Liver (tissue), 9 donors: ENCODE results near the gene BAIAP3. TPM values are rescaled to one million over a fixed set of nuclear protein-coding genes. Genes with fewer than 3 reads are reported as not detected.

Experiments
- DNase-seq: peaks from one replicate; pipeline ENCODE4 v3.0.0-alpha.2; 2017; ENCODE audit warnings: low spot score
- H3K27ac ChIP-seq, 2 donors: one replicate each; pipeline ENCODE4 v1.7.0; 2013; ENCODE audit warnings: inconsistent platforms in 2 of 2, low read length in 2 of 2, control low read depth in 1 of 2, low read depth in 1 of 2, mild to moderate bottlenecking in 1 of 2
- H3K27me3 ChIP-seq, 4 donors: one replicate each; pipeline versions ENCODE4 v1.6.1 to v1.7.0; 2013; ENCODE audit warnings: low read length in 3 of 4, inconsistent platforms in 1 of 4, mild to moderate bottlenecking in 1 of 4, moderate library complexity in 1 of 4; ENCODE audit not compliant: control insufficient read depth in 4 of 4, insufficient read depth in 4 of 4
- H3K36me3 ChIP-seq, 4 donors: one replicate each; pipeline versions ENCODE4 v1.6.1 to v1.7.0; 2013; ENCODE audit warnings: low read length in 3 of 4, mild to moderate bottlenecking in 3 of 4, low read depth in 1 of 4, moderate library complexity in 1 of 4; ENCODE audit not compliant: control insufficient read depth in 4 of 4, insufficient read depth in 3 of 4
- H3K4me1 ChIP-seq, 4 donors: one replicate each; pipeline versions ENCODE4 v1.6.1 to v1.7.0; 2013; ENCODE audit warnings: low read length in 3 of 4, mild to moderate bottlenecking in 3 of 4, moderate library complexity in 1 of 4; ENCODE audit not compliant: control insufficient read depth in 4 of 4, insufficient read depth in 4 of 4
- H3K4me3 ChIP-seq, 3 donors: one replicate each; pipeline versions ENCODE4 v1.6.1 to v1.7.0; 2013; ENCODE audit warnings: low read length in 3 of 3, control low read depth in 1 of 3, low read depth in 1 of 3, mild to moderate bottlenecking in 1 of 3
- H3K9ac ChIP-seq, 2 donors: one replicate each; pipeline ENCODE4 v1.7.0; 2013; ENCODE audit warnings: low read length in 2 of 2, mild to moderate bottlenecking in 2 of 2, moderate library complexity in 2 of 2, control low read depth in 1 of 2, low read depth in 1 of 2
- H3K9me3 ChIP-seq, 4 donors: one replicate each; pipeline versions ENCODE4 v1.6.1 to v1.7.0; 2013; ENCODE audit warnings: low read length in 3 of 4; ENCODE audit not compliant: control insufficient read depth in 4 of 4
- EGR1 ChIP-seq, 2 donors: IDR thresholded peaks; 2 replicates each; pipeline ENCODE4 v1.6.1; 2016 to 2018; ENCODE audit warnings: antibody characterized with exemption in 2 of 2, low read depth in 2 of 2
- FOXA1 ChIP-seq: IDR thresholded peaks from 2 replicates; pipeline ENCODE4 v1.6.1; 2016; ENCODE audit warnings: antibody characterized with exemption
- FOXA2 ChIP-seq: IDR thresholded peaks from 2 replicates; pipeline ENCODE4 v1.6.1; 2016; ENCODE audit warnings: antibody characterized with exemption
- GABPA ChIP-seq, 2 donors: IDR thresholded peaks in 1 of 2; conservative IDR thresholded peaks in 1 of 2; 2 replicates each; pipeline ENCODE4 v1.6.1; 2016; ENCODE audit warnings: antibody characterized with exemption in 2 of 2, mild to moderate bottlenecking in 1 of 2, moderate library complexity in 1 of 2
- HNF4A ChIP-seq, 2 donors: conservative IDR thresholded peaks; 2 replicates each; pipeline ENCODE4 v1.6.1; 2016; ENCODE audit warnings: antibody characterized with exemption in 2 of 2, mild to moderate bottlenecking in 2 of 2
- HNF4G ChIP-seq: IDR thresholded peaks from 2 replicates; pipeline ENCODE4 v1.6.1; 2016; ENCODE audit warnings: antibody characterized with exemption
- JUND ChIP-seq, 2 donors: IDR thresholded peaks; 2 replicates each; pipeline ENCODE4 v1.6.1; 2016; ENCODE audit warnings: antibody characterized with exemption in 2 of 2
- NR2F2 ChIP-seq: IDR thresholded peaks from 2 replicates; pipeline ENCODE4 v1.6.1; 2016; ENCODE audit warnings: antibody characterized with exemption
- RXRA ChIP-seq, 2 donors: IDR thresholded peaks; 2 replicates each; pipeline ENCODE4 v1.6.1; 2017 to 2018; ENCODE audit warnings: antibody characterized with exemption in 2 of 2, mild to moderate bottlenecking in 1 of 2
- SP1 ChIP-seq: IDR thresholded peaks from 2 replicates; pipeline ENCODE4 v1.6.1; 2018; ENCODE audit warnings: antibody characterized with exemption, mild to moderate bottlenecking
- TAF1 ChIP-seq: conservative IDR thresholded peaks from 2 replicates; pipeline ENCODE4 v1.6.1; 2016; ENCODE audit warnings: antibody characterized with exemption, mild to moderate bottlenecking
- YY1 ChIP-seq: IDR thresholded peaks from 2 replicates; pipeline ENCODE4 v1.6.1; 2016; ENCODE audit warnings: antibody characterized with exemption, mild to moderate bottlenecking
- WGBS: extraction: QIAGEN DNeasy Blood & Tissue Kit; methylation state at CpG from one replicate; pipeline ENCODE4 v1.1.7; 2013; 5-methylcytosine and 5-hydroxymethylcytosine counted together
- polyA plus RNA-seq, 2 donors: library from polyadenylated mRNA; stranded (reverse) in 1 of 2; unstranded in 1 of 2; fragments of 200-250 nt in 1 of 2; fragments of >200 nt in 1 of 2; fragmentation: Nextera tagmentation in 1 of 2; extraction: Ambion mirVana in 1 of 2; gene quantifications; one replicate each; pipeline versions ENCODE4 v1.2.1 to v1.2.3, GENCODE V29; 2013 to 2015
- total RNA-seq, 2 donors: library from RNA; depleted of rRNA; stranded (reverse); fragments of >200 nt; gene quantifications; one replicate each; pipeline ENCODE4 v1.2.3, GENCODE V29; 2014
- TF ChIP-seq, protein P1 (sequence below): fragments of 150-350 bp; IDR thresholded peaks from 2 replicates; pipeline ENCODE4 v1.5.1; 2017; ENCODE audit warnings: improper control_type of control experiment, low read depth, low read length; ENCODE audit not compliant: missing input control
- TF ChIP-seq, protein P2 (sequence below): IDR thresholded peaks from 2 replicates; pipeline ENCODE4 v1.6.1; 2016; ENCODE audit warnings: antibody characterized with exemption
- TF ChIP-seq, protein P3 (sequence below): IDR thresholded peaks from 2 replicates; pipeline ENCODE4 v1.6.1; 2016; ENCODE audit warnings: antibody characterized with exemption
- TF ChIP-seq, protein P4 (sequence below): IDR thresholded peaks from 2 replicates; pipeline ENCODE4 v1.6.1; 2016; ENCODE audit warnings: antibody characterized with exemption, mild to moderate bottlenecking
- donor health status: healthy.
- donor health status: healthy.
- donor health status: healthy.
- donor health status: healthy.
- donor health status: healthy.

BAIAP3 gene
- total and polyA plus RNA-seq, 4 donors = 1.6 to 3.8 (median 2.6) TPM

DNA sequence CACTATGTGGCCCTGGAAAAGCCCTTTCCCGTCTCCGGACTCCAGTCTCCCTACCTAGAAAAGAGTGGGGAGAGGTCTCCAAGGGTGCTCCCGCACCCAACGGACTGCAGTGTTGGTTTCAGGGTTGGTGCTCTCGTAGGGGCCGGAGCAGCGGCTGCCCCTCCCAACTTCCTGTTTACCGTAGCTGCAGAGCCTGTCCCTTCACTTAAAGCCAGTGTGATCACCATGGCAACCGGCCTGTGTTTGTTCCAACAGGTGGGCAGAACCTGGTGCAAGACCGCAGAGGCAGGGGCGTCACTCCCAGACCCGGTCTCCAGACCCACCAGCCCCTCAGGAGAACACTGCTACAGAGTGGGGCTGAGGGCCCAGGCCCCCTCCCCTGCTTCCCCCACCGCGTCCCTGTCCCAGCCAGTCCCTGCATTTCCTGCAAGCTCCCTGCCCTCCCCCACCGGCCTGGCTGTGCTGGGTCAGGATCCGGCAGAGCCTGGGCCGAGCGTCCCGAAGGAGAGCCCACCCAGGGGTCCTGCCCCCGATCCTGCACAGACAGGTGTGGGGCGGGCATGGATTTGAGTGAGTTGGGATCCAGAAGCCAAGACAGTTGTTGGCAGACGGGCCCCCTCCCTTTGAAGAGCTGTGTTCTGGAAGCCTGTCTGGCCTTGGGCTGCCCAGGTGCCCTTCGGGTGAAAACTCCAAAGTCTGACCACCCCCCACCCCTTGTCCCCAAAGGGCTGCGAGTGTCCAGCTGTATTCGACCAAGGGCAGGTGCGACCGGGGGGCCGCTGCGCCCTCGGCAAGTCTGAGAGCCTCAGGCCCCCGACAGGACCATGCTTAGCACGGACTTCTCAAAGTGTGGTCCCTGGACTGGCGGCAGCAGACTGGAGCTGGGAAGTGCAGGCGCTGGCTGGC, 1.5 kb upstream of the BAIAP3 start:
- peak overlapping the region in 2 of 3 donors; percentile 10 to 16 for H3K4me3 ChIP-seq
- TF ChIP-seq GABPA (IDR thresholded peaks at IDR 0.05 in 1 of 2, conservative IDR thresholded peaks at IDR 0.05 in 1 of 2) (no peak), SP1 (peak; percentile 41), HNF4A (conservative IDR thresholded peaks at IDR 0.05) (peak in 1 of 2 donors; percentile 50)
- TF ChIP-seq, protein P1, sequence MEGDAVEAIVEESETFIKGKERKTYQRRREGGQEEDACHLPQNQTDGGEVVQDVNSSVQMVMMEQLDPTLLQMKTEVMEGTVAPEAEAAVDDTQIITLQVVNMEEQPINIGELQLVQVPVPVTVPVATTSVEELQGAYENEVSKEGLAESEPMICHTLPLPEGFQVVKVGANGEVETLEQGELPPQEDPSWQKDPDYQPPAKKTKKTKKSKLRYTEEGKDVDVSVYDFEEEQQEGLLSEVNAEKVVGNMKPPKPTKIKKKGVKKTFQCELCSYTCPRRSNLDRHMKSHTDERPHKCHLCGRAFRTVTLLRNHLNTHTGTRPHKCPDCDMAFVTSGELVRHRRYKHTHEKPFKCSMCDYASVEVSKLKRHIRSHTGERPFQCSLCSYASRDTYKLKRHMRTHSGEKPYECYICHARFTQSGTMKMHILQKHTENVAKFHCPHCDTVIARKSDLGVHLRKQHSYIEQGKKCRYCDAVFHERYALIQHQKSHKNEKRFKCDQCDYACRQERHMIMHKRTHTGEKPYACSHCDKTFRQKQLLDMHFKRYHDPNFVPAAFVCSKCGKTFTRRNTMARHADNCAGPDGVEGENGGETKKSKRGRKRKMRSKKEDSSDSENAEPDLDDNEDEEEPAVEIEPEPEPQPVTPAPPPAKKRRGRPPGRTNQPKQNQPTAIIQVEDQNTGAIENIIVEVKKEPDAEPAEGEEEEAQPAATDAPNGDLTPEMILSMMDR = no peak
- TF ChIP-seq, protein P2, sequence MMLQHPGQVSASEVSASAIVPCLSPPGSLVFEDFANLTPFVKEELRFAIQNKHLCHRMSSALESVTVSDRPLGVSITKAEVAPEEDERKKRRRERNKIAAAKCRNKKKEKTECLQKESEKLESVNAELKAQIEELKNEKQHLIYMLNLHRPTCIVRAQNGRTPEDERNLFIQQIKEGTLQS = no peak
- TF ChIP-seq, protein P3, sequence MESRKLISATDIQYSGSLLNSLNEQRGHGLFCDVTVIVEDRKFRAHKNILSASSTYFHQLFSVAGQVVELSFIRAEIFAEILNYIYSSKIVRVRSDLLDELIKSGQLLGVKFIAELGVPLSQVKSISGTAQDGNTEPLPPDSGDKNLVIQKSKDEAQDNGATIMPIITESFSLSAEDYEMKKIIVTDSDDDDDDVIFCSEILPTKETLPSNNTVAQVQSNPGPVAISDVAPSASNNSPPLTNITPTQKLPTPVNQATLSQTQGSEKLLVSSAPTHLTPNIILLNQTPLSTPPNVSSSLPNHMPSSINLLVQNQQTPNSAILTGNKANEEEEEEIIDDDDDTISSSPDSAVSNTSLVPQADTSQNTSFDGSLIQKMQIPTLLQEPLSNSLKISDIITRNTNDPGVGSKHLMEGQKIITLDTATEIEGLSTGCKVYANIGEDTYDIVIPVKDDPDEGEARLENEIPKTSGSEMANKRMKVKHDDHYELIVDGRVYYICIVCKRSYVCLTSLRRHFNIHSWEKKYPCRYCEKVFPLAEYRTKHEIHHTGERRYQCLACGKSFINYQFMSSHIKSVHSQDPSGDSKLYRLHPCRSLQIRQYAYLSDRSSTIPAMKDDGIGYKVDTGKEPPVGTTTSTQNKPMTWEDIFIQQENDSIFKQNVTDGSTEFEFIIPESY = no peak
- peak overlapping the region; percentile 7 to 25 for H3K27ac ChIP-seq
- WGBS = 8% methylated on average over 34 of the region's 34 CpGs
- H3K27me3 ChIP-seq = peaks cover 0 to 2% (median 0%) of the 10 kb centered on the region in 4 donors
- DNase-seq = peak; percentile 61
- H3K36me3 ChIP-seq = no peaks in the 10 kb centered on the region
- peaks cover 6 to 15% (median 11%) of the 10 kb centered on the region in 4 donors for H3K4me1 ChIP-seq
- peak overlapping the region in 1 of 2 donors; percentile 8 for H3K9ac ChIP-seq
- peaks cover 0 to 3% (median 0%) of the 10 kb centered on the region in 4 donors for H3K9me3 ChIP-seq

DNA sequence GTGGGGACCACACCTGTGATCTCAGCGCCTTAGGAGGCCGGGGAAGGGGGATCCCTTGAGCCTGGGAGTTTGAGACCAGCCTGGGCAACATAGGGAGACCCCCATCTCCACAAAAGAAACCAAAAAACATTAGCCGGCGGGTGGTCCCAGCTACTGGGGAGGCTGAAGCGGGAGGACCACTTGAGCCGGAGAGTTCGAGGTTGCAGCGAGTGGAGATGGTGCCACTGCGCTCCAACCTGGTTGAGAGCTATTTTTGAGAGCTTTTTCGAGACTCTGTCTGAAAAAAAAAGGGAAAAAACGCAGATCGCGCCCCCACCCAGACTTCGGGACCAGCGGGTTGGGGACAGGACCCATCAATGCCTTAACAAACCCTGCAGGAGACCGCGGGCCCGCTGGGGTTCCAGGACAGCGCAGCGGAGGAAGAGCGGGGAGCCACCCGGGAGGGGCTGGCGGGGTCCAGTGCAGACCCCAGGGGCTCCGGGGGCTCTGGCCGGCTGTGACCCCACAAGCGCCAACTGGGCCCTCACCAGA, 762 bp upstream of the BAIAP3 start:
- DNase-seq = no peak
- peak overlapping the region in 1 of 2 donors; percentile 25 for H3K27ac ChIP-seq
- H3K9ac ChIP-seq = no peak overlapping the region
- peaks cover 6 to 15% (median 11%) of the 10 kb centered on the region in 4 donors for H3K4me1 ChIP-seq
- peaks cover 0 to 3% (median 0%) of the 10 kb centered on the region in 4 donors for H3K9me3 ChIP-seq
- 10% methylated on average over 26 of the region's 26 CpGs for WGBS
- peaks cover 0 to 2% (median 0%) of the 10 kb centered on the region in 4 donors for H3K27me3 ChIP-seq
- no peak for TF ChIP-seq FOXA2
- TF ChIP-seq TAF1 = no peak
- TF ChIP-seq RXRA (IDR thresholded peaks at IDR 0.05) = no peak
- TF ChIP-seq, protein P2 = no peak
- no peak for TF ChIP-seq NR2F2
- no peak for TF ChIP-seq SP1
- TF ChIP-seq JUND (IDR thresholded peaks at IDR 0.05) = no peak
- TF ChIP-seq, protein P4, sequence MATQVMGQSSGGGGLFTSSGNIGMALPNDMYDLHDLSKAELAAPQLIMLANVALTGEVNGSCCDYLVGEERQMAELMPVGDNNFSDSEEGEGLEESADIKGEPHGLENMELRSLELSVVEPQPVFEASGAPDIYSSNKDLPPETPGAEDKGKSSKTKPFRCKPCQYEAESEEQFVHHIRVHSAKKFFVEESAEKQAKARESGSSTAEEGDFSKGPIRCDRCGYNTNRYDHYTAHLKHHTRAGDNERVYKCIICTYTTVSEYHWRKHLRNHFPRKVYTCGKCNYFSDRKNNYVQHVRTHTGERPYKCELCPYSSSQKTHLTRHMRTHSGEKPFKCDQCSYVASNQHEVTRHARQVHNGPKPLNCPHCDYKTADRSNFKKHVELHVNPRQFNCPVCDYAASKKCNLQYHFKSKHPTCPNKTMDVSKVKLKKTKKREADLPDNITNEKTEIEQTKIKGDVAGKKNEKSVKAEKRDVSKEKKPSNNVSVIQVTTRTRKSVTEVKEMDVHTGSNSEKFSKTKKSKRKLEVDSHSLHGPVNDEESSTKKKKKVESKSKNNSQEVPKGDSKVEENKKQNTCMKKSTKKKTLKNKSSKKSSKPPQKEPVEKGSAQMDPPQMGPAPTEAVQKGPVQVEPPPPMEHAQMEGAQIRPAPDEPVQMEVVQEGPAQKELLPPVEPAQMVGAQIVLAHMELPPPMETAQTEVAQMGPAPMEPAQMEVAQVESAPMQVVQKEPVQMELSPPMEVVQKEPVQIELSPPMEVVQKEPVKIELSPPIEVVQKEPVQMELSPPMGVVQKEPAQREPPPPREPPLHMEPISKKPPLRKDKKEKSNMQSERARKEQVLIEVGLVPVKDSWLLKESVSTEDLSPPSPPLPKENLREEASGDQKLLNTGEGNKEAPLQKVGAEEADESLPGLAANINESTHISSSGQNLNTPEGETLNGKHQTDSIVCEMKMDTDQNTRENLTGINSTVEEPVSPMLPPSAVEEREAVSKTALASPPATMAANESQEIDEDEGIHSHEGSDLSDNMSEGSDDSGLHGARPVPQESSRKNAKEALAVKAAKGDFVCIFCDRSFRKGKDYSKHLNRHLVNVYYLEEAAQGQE = no peak
- TF ChIP-seq GABPA (IDR thresholded peaks at IDR 0.05 in 1 of 2, conservative IDR thresholded peaks at IDR 0.05 in 1 of 2) = no peak
- no peak for TF ChIP-seq YY1
- TF ChIP-seq EGR1 (IDR thresholded peaks at IDR 0.05; ENCODE audit: low read depth in 2 of 2) = no peak
- TF ChIP-seq HNF4G = no peak
- TF ChIP-seq, protein P3 = no peak
- TF ChIP-seq FOXA1 = no peak
- TF ChIP-seq HNF4A (conservative IDR thresholded peaks at IDR 0.05) = no peak
- H3K4me3 ChIP-seq = peak overlapping the region in 1 of 3 donors; percentile 49
- H3K36me3 ChIP-seq = no peaks in the 10 kb centered on the region
